SU-DHL-6 (cell line): ENCODE measurements around the gene RABEPK.

Experiments
- CTCF ChIP-seq: fragments of 200-600 bp; sonication (generic); IDR thresholded peaks from one replicate; pipeline ENCODE4 v1.5.1; 2017; ENCODE audit warnings: antibody characterized with exemption, mild to moderate bottlenecking, low read length, moderate library complexity; ENCODE audit not compliant: insufficient read depth, poor library complexity, severe bottlenecking
- EZH2phosphoT487 ChIP-seq: fragments of 200-600 bp; sonication (generic), shearing (Covaris generic); conservative IDR thresholded peaks from 2 replicates; pipeline ENCODE4 v1.6.1; 2018; ENCODE audit warnings: mild to moderate bottlenecking, antibody characterized with exemption, low read length, moderate library complexity, mixed read lengths

GRCh38 chr9:125258160-125258785 lies 57.9 kb downstream of the RABEPK start:
- no peak for TF ChIP-seq CTCF
- TF ChIP-seq EZH2phosphoT487: no peak
